ENCODE data around the gene TMEM132C. TPM values are rescaled to one million over a fixed set of nuclear protein-coding genes. Genes with fewer than 3 reads are reported as not detected.

Gene TMEM132C
- total and polyA plus RNA-seq, 4 donors, result 0.05 to 0.08 (median 0.05) TPM; not detected in 1

- TF ChIP-seq, protein P1, sequence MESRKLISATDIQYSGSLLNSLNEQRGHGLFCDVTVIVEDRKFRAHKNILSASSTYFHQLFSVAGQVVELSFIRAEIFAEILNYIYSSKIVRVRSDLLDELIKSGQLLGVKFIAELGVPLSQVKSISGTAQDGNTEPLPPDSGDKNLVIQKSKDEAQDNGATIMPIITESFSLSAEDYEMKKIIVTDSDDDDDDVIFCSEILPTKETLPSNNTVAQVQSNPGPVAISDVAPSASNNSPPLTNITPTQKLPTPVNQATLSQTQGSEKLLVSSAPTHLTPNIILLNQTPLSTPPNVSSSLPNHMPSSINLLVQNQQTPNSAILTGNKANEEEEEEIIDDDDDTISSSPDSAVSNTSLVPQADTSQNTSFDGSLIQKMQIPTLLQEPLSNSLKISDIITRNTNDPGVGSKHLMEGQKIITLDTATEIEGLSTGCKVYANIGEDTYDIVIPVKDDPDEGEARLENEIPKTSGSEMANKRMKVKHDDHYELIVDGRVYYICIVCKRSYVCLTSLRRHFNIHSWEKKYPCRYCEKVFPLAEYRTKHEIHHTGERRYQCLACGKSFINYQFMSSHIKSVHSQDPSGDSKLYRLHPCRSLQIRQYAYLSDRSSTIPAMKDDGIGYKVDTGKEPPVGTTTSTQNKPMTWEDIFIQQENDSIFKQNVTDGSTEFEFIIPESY (IDR thresholded peaks at IDR 0.05), result no peak
- TF ChIP-seq CTCF (IDR thresholded peaks at IDR 0.05; ENCODE audit: low read depth, low read length, missing input control) (no peak), FOXA2 (IDR thresholded peaks at IDR 0.05) (no peak), TAF1 (conservative IDR thresholded peaks at IDR 0.05) (no peak), GABPA (IDR thresholded peaks at IDR 0.05 in 1 of 2, conservative IDR thresholded peaks at IDR 0.05 in 1 of 2) (no peak), RAD21 (IDR thresholded peaks at IDR 0.05) (no peak), NR2F2 (IDR thresholded peaks at IDR 0.05) (no peak), HNF4G (IDR thresholded peaks at IDR 0.05) (no peak), JUND (IDR thresholded peaks at IDR 0.05) (no peak)
- TF ChIP-seq, protein P2, sequence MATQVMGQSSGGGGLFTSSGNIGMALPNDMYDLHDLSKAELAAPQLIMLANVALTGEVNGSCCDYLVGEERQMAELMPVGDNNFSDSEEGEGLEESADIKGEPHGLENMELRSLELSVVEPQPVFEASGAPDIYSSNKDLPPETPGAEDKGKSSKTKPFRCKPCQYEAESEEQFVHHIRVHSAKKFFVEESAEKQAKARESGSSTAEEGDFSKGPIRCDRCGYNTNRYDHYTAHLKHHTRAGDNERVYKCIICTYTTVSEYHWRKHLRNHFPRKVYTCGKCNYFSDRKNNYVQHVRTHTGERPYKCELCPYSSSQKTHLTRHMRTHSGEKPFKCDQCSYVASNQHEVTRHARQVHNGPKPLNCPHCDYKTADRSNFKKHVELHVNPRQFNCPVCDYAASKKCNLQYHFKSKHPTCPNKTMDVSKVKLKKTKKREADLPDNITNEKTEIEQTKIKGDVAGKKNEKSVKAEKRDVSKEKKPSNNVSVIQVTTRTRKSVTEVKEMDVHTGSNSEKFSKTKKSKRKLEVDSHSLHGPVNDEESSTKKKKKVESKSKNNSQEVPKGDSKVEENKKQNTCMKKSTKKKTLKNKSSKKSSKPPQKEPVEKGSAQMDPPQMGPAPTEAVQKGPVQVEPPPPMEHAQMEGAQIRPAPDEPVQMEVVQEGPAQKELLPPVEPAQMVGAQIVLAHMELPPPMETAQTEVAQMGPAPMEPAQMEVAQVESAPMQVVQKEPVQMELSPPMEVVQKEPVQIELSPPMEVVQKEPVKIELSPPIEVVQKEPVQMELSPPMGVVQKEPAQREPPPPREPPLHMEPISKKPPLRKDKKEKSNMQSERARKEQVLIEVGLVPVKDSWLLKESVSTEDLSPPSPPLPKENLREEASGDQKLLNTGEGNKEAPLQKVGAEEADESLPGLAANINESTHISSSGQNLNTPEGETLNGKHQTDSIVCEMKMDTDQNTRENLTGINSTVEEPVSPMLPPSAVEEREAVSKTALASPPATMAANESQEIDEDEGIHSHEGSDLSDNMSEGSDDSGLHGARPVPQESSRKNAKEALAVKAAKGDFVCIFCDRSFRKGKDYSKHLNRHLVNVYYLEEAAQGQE (IDR thresholded peaks at IDR 0.05), result no peak
- TF ChIP-seq, protein P3, sequence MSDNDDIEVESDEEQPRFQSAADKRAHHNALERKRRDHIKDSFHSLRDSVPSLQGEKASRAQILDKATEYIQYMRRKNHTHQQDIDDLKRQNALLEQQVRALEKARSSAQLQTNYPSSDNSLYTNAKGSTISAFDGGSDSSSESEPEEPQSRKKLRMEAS (IDR thresholded peaks at IDR 0.05), result no peak
These were observed 306.9 kb downstream of the TMEM132C start for GRCh38 chr12:128573907-128574306.

GRCh38 chr12:128578045-128578444 lies 311.1 kb downstream of the TMEM132C start:
- no peak for DNase-seq (ENCODE audit: low spot score)
- WGBS, result 81% methylated on average over 8 of the region's 8 CpGs
- H3K4me3 ChIP-seq (ENCODE audit: low read depth in 1 of 3, low read length in 3 of 3), result no peak overlapping the region
- H3K4me1 ChIP-seq (ENCODE audit: control insufficient read depth in 4 of 4, insufficient read depth in 4 of 4, low read length in 3 of 4), result no peaks in the 10 kb centered on the region
- H3K9ac ChIP-seq (ENCODE audit: low read depth in 1 of 2, low read length in 2 of 2), result no peak overlapping the region
- H3K27ac ChIP-seq (ENCODE audit: low read depth in 1 of 2, low read length in 2 of 2), result no peak overlapping the region
- no peaks in the 10 kb centered on the region for H3K9me3 ChIP-seq (ENCODE audit: control insufficient read depth in 4 of 4, low read length in 3 of 4)
- no peaks in the 10 kb centered on the region for H3K27me3 ChIP-seq (ENCODE audit: control insufficient read depth in 4 of 4, insufficient read depth in 4 of 4, low read length in 3 of 4)
- H3K36me3 ChIP-seq (ENCODE audit: control insufficient read depth in 4 of 4, insufficient read depth in 3 of 4, low read depth in 1 of 4, low read length in 3 of 4), result no peaks in the 10 kb centered on the region
- TF ChIP-seq HNF4G (IDR thresholded peaks at IDR 0.05), result no peak
- TF ChIP-seq GABPA (IDR thresholded peaks at IDR 0.05 in 1 of 2, conservative IDR thresholded peaks at IDR 0.05 in 1 of 2), result no peak
- no peak for TF ChIP-seq EGR1 (IDR thresholded peaks at IDR 0.05; ENCODE audit: low read depth in 2 of 2)
- TF ChIP-seq, protein P2 (IDR thresholded peaks at IDR 0.05), result no peak

More at GRCh38 chr12:128573907-128574306, 306.9 kb downstream of the TMEM132C start:
- H3K36me3 ChIP-seq (ENCODE audit: control insufficient read depth in 4 of 4, insufficient read depth in 3 of 4, low read depth in 1 of 4, low read length in 3 of 4), result no peaks in the 10 kb centered on the region
- H3K9ac ChIP-seq (ENCODE audit: low read depth in 1 of 2, low read length in 2 of 2), result no peak overlapping the region
- H3K27ac ChIP-seq (ENCODE audit: low read depth in 1 of 2, low read length in 2 of 2), result no peak overlapping the region
- no peak for DNase-seq (ENCODE audit: low spot score)
- H3K27me3 ChIP-seq (ENCODE audit: control insufficient read depth in 4 of 4, insufficient read depth in 4 of 4, low read length in 3 of 4), result peaks cover 0 to 3% (median 0%) of the 10 kb centered on the region in 4 donors
- peaks cover 0 to 2% (median 0%) of the 10 kb centered on the region in 4 donors for H3K9me3 ChIP-seq (ENCODE audit: control insufficient read depth in 4 of 4, low read length in 3 of 4)
- 65% methylated on average over 4 of the region's 4 CpGs for WGBS
- H3K4me3 ChIP-seq (ENCODE audit: low read depth in 1 of 3, low read length in 3 of 3), result no peak overlapping the region
- H3K4me1 ChIP-seq (ENCODE audit: control insufficient read depth in 4 of 4, insufficient read depth in 4 of 4, low read length in 3 of 4), result no peaks in the 10 kb centered on the region

Measured in liver (tissue), 9 donors.